22Rv1 (cell line): ENCODE measurements around the gene AGAP1.

Experiments
- ZFX ChIP-seq: fragments of 450-650 bp; IDR thresholded peaks from 2 replicates; pipeline ENCODE4 v1.6.1; 2017; ENCODE audit warnings: antibody characterized with exemption, borderline replicate concordance
- TF ChIP-seq, protein P1 (sequence below): fragments of 450-650 bp; IDR thresholded peaks from 2 replicates; pipeline ENCODE4 v1.5.1; 2017; ENCODE audit warnings: mild to moderate bottlenecking

DNA sequence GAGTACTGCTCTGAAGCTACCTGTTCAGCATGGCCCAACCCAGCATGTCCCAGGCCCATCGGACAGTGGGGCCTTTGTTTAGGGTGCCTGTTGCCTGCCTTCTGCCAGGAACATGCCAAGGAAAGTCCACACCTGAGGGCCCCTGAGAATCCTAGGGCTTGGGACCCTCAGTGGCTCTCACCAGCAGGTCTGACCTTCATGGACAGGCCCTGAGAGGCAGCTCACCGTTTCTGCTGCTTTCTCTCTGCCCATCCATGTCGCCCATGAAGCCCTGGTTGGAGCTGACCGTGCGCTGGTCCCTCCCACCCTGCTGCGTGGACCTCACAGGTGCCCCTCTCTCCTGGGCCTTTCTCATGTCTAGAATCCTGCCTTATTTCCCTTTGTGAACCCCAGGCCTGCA is 550.3 kb downstream of the AGAP1 start:
- TF ChIP-seq, protein P1, sequence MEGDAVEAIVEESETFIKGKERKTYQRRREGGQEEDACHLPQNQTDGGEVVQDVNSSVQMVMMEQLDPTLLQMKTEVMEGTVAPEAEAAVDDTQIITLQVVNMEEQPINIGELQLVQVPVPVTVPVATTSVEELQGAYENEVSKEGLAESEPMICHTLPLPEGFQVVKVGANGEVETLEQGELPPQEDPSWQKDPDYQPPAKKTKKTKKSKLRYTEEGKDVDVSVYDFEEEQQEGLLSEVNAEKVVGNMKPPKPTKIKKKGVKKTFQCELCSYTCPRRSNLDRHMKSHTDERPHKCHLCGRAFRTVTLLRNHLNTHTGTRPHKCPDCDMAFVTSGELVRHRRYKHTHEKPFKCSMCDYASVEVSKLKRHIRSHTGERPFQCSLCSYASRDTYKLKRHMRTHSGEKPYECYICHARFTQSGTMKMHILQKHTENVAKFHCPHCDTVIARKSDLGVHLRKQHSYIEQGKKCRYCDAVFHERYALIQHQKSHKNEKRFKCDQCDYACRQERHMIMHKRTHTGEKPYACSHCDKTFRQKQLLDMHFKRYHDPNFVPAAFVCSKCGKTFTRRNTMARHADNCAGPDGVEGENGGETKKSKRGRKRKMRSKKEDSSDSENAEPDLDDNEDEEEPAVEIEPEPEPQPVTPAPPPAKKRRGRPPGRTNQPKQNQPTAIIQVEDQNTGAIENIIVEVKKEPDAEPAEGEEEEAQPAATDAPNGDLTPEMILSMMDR: no peak
- no peak for TF ChIP-seq ZFX
